Measurements from ENCODE around the gene CCNYL1. TPM values are rescaled to one million over a fixed set of nuclear protein-coding genes. Genes with fewer than 3 reads are reported as not detected.
A peak's percentile ranks its signal among the peaks of the same experiment; 100 is the strongest.

CCNYL1 gene
- total RNA-seq, 1 experiment from 2014 or later: 40.7 TPM

DNA sequence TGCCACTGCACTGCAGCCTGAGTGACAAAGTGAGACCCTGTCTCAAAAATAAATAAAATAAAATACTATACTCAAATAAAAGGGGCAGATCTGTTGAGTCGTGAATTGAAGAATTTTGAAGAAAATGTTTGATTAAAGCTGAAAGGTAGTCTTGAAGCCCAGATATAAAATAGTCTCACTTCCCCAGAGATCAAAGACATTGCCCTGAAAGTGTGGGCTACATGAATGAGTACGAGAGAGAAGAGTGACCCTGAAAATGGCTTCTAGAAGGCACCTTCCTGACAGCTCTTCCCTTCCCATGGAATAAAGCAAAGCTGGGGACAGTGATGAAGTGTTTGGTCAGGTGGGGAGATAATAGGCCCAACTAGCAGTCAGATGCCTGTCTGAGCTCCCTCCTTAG, 72.1 kb downstream of the CCNYL1 start:
- H3K9me3 Mint-ChIP-seq (ENCODE audit: unreplicated experiment): peaks cover 7% of the 10 kb centered on the region

DNA sequence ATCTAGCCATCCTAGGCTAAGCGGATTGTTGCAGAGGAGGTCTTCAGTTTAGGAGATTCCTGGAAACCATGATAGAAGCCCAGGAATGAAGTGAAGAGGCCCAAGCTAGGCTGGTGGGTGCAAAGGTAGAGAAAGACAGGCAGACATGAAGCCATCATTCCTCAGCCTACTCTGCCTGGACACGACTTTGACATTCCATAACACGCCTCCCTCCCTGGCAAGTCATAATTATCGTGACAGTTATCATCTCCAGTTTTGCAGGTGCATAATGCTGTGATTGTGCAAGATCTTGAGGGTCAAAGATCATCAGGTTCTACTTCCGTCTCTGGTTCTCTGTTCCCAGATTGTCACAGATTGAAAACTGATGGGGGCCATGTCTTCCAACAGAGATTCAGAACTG, 73.5 kb downstream of the CCNYL1 start:
- no peaks in the 10 kb centered on the region for H3K27me3 ChIP-seq (replicated peaks; ENCODE audit: control insufficient read depth, insufficient read depth, low read length)
- CTCF ChIA-PET: interaction anchor here (0.8 kb wide), 1 partner anchor 15 kb away, joined by 4 read pairs; the partner anchor contains the start of gene FZD5
- intact Hi-C loops (cut with micrococcal nuclease; ENCODE audit: unreplicated experiment): no loop called here

More for the DNA sequence above, 72.1 kb downstream of the CCNYL1 start:
- no peaks in the 10 kb centered on the region for H3K27me3 Mint-ChIP-seq (ENCODE audit: insufficient read depth, unreplicated experiment)
- TF ChIP-seq, protein P1, sequence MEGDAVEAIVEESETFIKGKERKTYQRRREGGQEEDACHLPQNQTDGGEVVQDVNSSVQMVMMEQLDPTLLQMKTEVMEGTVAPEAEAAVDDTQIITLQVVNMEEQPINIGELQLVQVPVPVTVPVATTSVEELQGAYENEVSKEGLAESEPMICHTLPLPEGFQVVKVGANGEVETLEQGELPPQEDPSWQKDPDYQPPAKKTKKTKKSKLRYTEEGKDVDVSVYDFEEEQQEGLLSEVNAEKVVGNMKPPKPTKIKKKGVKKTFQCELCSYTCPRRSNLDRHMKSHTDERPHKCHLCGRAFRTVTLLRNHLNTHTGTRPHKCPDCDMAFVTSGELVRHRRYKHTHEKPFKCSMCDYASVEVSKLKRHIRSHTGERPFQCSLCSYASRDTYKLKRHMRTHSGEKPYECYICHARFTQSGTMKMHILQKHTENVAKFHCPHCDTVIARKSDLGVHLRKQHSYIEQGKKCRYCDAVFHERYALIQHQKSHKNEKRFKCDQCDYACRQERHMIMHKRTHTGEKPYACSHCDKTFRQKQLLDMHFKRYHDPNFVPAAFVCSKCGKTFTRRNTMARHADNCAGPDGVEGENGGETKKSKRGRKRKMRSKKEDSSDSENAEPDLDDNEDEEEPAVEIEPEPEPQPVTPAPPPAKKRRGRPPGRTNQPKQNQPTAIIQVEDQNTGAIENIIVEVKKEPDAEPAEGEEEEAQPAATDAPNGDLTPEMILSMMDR (IDR thresholded peaks at IDR 0.05; ENCODE audit: insufficient read depth in 1 of 2, low read depth in 1 of 2, low read length in 1 of 2, severe bottlenecking in 1 of 2, unreplicated experiment in 1 of 2): no peak
- ChIA-PET POLR2A (interaction anchor here (0.7 to 0.9 kb wide), 3 partner anchors 13 to 159 kb away, joined by 3 to 5 read pairs (median 3); partner anchors contain the start of genes CCNYL1 and METTL21A), CTCF (interaction anchor here (1.0 to 1.6 kb wide), 2 partner anchors 8 to 257 kb away, joined by 3 to 5 read pairs; no protein-coding TSS in a partner anchor)
- peak overlapping the region; percentile 42 for H3K27ac Mint-ChIP-seq (ENCODE audit: unreplicated experiment)
- no peak for DNase-seq
- peaks cover 65% of the 10 kb centered on the region for H3K4me1 ChIP-seq
- no peak overlapping the region for H3K4me3 ChIP-seq (ENCODE audit: low read depth, low read length)
- no peaks in the 10 kb centered on the region for H3K36me3 ChIP-seq (ENCODE audit: control insufficient read depth, insufficient read depth, low read length)
- intact Hi-C loops (cut with micrococcal nuclease; ENCODE audit: unreplicated experiment): no loop called here
- H3K9me3 ChIP-seq: no peaks in the 10 kb centered on the region
- no peak overlapping the region for H3K4me3 Mint-ChIP-seq (ENCODE audit: unreplicated experiment)
- no peaks in the 10 kb centered on the region for H3K36me3 Mint-ChIP-seq (ENCODE audit: insufficient read depth, unreplicated experiment)
- no TSS peak for BruUV-seq (replicated peaks)
- no peaks in the 10 kb centered on the region for H3K27me3 ChIP-seq (replicated peaks; ENCODE audit: control insufficient read depth, insufficient read depth, low read length)
- H3K4me1 Mint-ChIP-seq (ENCODE audit: low read depth, unreplicated experiment): peaks cover 53% of the 10 kb centered on the region

DNA sequence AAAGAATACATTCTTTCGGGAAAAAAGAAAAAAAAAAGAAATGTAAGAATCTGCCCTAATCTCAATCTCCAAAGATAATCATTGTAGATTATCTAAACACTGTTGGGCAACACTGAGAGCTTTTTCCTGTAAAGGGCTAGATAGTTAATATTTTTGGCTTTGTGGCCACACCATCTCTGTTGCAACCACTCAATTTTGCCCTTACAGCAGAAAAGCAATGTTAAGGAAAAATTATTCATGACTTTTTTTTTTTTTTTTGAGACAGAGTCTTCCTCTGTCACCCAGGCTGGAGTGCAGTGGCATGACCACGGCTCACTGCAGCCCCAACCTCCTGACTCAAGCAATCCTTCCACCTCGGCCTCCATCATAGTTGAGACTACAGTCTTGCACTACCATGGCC, 75.6 kb downstream of the CCNYL1 start:
- BruUV-seq (replicated peaks): no TSS peak
- TF ChIP-seq, protein P1 (IDR thresholded peaks at IDR 0.05; ENCODE audit: insufficient read depth in 1 of 2, low read depth in 1 of 2, low read length in 1 of 2, severe bottlenecking in 1 of 2, unreplicated experiment in 1 of 2): no peak
- POLR2A ChIA-PET: no interaction called here

More for the DNA sequence above, 73.5 kb downstream of the CCNYL1 start:
- TF ChIP-seq, protein P1 (IDR thresholded peaks at IDR 0.05; ENCODE audit: insufficient read depth in 1 of 2, low read depth in 1 of 2, low read length in 1 of 2, severe bottlenecking in 1 of 2, unreplicated experiment in 1 of 2): no peak
- BruUV-seq (replicated peaks): no TSS peak
- H3K36me3 Mint-ChIP-seq (ENCODE audit: insufficient read depth, unreplicated experiment): no peaks in the 10 kb centered on the region
- POLR2A ChIA-PET: no interaction called here
- Histone ChIP-seq H3K9me3 (no peaks in the 10 kb centered on the region), H3K4me1 (peaks cover 54% of the 10 kb centered on the region), H3K36me3 (ENCODE audit: control insufficient read depth, insufficient read depth, low read length) (no peaks in the 10 kb centered on the region), H3K4me3 (ENCODE audit: low read depth, low read length) (no peak overlapping the region)
- H3K27ac Mint-ChIP-seq (ENCODE audit: unreplicated experiment): no peak overlapping the region
- H3K4me1 Mint-ChIP-seq (ENCODE audit: low read depth, unreplicated experiment): peaks cover 47% of the 10 kb centered on the region
- peaks cover 7% of the 10 kb centered on the region for H3K9me3 Mint-ChIP-seq (ENCODE audit: unreplicated experiment)
- DNase-seq: peak in 1 of 2 experiments; percentile 54
- no peak overlapping the region for H3K4me3 Mint-ChIP-seq (ENCODE audit: unreplicated experiment)
- H3K27me3 Mint-ChIP-seq (ENCODE audit: insufficient read depth, unreplicated experiment): no peaks in the 10 kb centered on the region

More for the DNA sequence above, 75.6 kb downstream of the CCNYL1 start:
- Mint-ChIP-seq H3K9me3 (ENCODE audit: unreplicated experiment) (peaks cover 7% of the 10 kb centered on the region), H3K4me1 (ENCODE audit: low read depth, unreplicated experiment) (peaks cover 38% of the 10 kb centered on the region), H3K4me3 (ENCODE audit: unreplicated experiment) (no peak overlapping the region), H3K27ac (ENCODE audit: unreplicated experiment) (no peak overlapping the region), H3K36me3 (ENCODE audit: insufficient read depth, unreplicated experiment) (no peaks in the 10 kb centered on the region), H3K27me3 (ENCODE audit: insufficient read depth, unreplicated experiment) (no peaks in the 10 kb centered on the region)
- DNase-seq: no peak
- no peak overlapping the region for H3K4me3 ChIP-seq (ENCODE audit: low read depth, low read length)
- peaks cover 50% of the 10 kb centered on the region for H3K4me1 ChIP-seq
- intact Hi-C loops (cut with micrococcal nuclease; ENCODE audit: unreplicated experiment): no loop called here
- H3K36me3 ChIP-seq (ENCODE audit: control insufficient read depth, insufficient read depth, low read length): no peaks in the 10 kb centered on the region
- no peaks in the 10 kb centered on the region for H3K27me3 ChIP-seq (replicated peaks; ENCODE audit: control insufficient read depth, insufficient read depth, low read length)
- no peaks in the 10 kb centered on the region for H3K9me3 ChIP-seq
- CTCF ChIA-PET: no interaction called here

Measured in Caco-2 (cell line).